Measurements from ENCODE around the gene PPP3CA.
"Not testable (repeated sequence)": the region's sequence is repeated elsewhere in the genome, so short reads cannot be mapped to it uniquely, and the experiment has no call there.

The PPP3CA gene

DNA sequence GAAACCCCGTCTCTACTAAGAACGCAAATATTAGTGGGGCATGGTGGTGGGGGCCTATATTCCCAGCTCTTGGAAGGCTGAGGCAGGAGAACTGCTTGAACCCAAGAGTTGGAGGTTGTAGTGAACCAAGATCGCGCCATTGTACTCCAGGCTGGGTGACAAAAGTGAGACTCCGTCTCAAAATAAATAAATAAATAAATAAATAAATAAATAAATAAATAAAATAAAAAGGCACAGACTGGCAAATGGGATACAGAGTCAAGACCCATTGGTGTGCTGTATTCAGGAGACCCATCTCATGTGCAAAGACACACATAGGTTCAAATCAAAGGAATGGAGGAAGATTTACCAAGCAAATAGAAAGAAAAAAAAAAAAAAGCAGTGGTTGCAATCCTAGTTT, 216.3 kb downstream of the PPP3CA start:
- not testable (repeated sequence) for DNase-seq

DNA sequence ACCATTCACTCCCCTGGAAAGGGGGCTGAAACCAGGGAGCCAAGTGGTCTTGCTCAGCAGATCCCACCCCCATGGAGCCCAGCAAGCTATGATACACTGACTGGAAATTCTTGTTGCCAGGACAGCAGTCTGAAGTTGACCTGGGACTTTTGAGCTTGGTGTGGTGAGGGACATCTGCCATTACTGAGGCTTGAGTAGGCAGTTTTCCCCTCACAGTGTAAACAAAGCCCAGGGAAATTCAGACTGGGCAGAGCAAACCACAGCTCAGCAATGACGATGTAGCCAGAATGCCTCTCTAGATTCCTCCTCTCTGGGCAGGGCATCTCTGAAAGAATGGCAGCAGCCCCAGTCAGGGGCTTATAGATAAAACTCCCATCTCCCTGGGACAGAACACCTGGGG, 218.4 kb downstream of the PPP3CA start:
- not testable (repeated sequence) for DNase-seq

DNA sequence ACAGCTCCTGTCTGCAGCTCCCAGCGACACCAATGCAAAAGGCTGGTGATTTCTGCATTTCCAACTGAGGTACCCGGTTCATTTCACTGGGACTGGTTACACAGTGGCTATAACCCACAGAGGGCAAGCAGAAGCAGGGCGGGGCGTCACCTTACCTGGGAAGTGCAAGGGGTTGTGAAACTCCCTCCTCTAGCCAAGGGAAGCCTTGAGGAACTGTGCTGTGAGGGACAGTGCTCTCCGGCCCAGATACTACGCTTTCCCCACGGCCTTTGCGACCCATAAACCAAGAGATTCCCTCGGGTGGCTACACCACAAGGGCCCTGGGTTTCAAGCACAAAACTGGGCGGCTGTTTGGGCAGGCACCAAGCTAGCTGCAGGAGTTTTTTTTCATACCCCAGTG, 218.9 kb downstream of the PPP3CA start:
- DNase-seq = no peak

DNA sequence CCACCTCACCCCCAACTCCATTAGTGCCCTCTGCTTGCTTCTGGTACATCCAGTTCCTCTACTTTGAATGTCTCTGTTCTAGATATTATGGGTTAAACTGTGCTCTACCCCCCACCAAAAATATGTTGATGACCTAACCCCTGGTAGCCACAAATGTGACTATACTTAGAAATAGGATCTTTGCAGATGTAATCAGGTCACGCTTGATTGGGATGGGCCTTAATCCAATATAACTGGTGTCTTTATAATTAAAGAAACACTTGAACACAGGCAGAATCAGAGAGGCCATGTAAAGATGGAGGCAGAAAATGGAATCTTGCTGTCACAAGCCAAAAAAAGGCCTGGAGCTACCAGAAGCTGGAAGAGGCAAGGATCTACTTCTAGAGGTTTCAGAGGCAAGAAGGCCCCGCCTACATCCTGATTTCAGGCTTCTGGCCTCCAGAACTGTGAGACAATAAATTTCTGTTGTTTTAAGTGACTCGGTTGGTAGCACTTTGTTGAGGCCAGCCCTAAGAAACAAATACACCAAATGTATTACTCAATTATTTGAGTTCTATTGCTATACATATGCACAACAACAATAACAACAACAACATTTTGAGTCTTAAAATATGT, 220.0 kb downstream of the PPP3CA start:
- DNase-seq = no peak

DNA sequence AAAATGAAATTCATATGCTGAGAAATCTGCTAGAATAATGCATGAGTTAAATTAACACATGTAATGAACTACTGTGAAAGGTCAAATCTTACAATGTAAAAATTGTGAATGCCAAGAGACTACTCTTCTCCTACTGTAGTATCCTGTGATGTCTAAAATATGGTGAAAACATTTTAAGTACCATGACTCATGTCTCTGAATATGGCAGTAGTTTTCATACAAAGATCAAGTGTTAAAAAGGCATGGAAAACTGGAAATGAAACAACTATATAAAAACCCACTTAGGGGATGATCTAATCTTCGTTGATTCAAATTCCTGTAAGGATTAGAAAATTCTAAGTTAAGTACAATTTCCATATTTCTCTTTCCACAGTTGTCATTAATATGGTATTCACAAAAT, 221.3 kb downstream of the PPP3CA start:
- DNase-seq = peak; percentile 72

DNA sequence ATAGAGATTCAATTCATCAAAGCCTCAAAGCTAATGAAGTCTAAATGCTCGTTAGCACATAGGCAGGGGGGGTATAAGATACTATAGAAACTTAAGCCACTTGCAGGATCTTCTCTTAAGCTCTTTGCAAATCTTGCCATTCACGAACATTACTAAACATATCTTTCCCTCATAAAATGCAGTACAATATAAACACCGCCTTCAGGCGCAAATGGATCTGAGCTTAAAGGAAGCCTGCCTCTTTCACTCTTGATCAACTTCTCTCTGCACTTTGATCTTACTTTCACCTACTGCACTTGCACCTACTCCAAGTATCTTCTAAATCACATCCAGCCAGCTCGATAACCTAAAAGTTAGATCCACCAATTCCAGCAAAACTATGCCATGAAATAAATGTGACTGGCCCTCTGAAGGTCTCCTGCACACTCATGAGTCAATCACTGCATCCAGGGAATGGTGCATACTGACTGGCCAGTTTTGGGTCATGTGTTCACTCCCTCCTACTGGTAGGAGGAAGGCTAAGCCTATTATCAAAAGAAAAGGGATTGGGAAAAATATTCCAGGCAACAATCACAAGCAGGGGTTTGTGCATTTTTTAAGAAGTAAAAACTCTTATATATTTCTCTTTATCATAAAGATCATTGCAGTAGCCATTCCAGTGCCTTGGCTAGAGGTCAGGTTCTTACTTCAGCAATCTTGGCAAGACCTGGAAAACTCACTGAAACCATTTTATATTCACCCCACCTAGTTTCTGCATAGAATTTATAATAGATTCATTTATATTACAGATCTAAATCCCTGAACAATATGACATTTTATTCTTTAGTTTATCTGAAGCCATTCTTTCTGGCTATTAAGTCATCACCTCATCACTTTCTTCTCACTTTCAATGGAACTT, 222.0 kb downstream of the PPP3CA start:
- DNase-seq = no peak

DNA sequence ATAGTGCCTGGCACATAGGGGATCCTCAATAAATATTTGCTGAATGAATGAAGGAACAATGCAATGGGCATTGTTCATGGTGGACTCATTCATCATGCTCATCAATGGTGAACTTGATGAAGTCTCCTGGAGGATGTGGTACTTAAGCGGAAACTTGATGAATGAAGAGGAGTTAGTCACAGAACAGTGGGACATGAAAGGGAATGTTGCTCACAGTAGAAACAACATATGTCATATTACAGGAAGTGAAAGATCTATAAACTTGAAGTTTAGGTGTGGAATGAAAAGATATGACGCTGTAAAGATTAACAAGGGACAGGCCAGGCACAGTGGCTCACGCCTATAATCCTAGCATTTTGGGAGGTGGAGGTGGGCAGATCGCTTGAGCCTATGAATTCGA, 224.1 kb downstream of the PPP3CA start:
- DNase-seq = no peak

DNA sequence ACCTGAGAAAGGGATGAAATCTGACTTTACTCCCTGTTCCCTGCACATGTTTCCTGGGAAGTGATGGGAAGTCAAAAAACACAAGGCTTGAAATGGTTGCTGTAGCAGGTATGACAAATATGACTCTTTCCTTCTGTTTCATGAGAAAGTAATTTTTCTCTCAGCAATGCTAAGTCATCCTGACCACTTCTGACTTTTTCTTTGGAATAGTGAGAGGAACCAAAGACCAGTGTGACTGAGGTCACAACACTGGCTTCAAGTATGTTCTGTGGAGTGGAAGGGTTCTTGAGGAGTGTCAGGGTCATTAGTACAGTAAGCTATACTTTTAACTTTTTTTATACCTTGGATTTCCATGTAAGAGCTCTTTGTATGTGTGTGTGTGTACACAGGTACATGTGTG, 225.3 kb downstream of the PPP3CA start:
- DNase-seq = no peak

DNA sequence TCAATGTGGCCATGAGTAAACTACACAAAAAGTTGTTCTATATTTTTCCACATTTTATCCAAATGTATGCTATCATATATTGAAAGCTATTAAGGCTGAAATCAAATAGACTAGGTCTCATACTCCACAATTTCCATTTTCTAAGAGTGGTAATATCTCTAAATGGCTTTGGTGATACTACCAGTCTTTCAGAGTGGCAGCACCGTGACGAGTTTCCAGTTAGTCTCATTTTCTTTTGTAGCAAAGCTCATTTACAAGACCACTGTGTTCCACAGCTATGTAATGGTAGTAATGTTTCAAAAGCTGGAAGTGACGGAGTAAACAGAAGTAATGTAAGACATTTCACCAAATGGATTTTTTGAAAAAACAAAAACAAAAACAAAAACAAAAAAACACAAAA, 228.2 kb downstream of the PPP3CA start:
- DNase-seq = no peak

DNA sequence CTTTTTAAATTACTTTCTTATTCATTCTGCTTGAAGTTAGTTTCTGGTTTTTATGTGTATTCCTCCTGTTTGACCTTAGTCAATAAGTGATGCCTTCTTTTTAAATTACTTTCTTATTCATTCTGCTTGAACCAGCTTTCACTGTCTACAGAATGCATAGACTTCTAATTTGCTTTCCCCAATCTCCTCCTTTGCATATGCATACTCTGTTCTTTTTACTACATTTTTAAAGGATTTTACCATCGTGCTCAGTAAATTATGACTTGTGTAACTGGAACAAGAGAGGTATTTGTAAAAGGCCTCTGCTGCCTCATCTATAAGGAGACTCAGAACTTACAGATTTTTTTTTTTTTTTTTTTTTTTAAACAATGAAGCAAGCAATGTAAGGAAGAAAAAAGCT, 228.7 kb downstream of the PPP3CA start:
- no peak for DNase-seq

DNA sequence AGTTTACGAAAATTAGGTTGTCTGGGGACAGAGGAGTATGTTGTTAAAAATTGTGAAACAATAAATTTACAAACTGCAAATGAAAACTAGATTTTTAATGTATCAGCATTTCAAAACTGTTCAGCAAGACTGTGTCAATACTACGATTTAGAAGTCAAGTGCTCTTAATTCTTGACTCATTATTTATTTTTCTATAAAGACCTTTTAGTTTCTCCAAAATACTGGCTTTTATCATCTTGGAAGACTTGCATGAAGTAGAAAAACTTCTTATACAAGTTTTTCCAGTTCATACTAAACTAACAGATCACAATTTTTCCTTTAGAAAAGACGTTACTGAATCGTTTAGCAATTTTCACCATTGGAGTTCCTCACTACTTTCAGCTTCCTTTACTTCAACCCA, 231.4 kb downstream of the PPP3CA start:
- DNase-seq = no peak

DNA sequence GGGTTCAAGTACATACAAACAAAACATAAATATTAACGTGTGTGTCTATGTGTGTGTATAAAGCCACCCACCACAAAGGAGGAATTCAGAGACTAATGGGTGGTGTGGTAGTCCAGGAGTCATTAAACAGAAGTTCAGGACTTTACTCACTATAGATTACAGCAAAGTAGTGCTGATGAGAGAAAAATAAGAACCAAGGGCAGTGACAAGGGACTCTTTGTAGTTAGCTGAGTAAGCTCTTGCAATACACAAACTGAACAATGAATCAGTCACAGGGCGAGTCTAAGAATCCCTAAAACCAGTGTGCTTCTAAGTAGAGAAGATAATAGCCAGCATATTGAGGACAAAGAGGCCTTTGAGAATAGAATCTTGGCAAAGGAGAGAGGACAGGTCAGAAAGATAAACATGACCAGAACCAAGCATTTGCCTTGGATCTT, 232.4 kb downstream of the PPP3CA start:
- peak; percentile 22 for DNase-seq

DNA sequence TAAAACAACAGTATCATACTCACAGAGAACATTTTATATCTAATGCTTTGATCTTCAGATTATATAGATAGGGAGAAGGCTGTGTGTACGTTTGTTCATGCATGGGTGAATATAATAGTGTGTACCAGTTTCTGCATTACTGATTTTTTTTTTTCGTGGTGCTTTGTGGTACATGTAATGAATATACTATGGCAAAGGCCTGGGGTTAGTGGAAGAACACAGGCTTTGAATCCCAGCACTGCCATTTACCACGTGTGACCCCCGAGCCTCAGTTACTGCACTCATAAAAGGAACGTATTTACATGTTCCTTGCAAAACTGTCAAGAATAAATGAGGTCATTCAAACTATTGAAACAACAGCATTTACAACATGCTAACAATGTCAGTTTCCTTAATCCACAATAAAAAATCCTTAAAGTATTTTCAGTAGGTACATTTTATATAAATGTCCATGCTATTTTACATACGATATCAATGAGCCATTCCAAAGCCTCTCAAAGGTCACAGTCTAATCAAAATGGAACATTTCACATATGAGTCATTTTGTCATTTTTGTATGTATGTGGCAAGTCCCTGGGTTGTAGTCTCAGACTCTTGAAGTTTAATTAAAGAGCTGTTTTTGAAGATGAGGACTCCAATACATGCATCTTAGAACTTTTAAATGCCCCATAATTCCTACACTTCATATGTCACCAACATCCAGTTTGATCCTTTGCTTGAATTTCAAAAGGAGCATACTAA, 242.8 kb downstream of the PPP3CA start:
- no peak for DNase-seq

DNA sequence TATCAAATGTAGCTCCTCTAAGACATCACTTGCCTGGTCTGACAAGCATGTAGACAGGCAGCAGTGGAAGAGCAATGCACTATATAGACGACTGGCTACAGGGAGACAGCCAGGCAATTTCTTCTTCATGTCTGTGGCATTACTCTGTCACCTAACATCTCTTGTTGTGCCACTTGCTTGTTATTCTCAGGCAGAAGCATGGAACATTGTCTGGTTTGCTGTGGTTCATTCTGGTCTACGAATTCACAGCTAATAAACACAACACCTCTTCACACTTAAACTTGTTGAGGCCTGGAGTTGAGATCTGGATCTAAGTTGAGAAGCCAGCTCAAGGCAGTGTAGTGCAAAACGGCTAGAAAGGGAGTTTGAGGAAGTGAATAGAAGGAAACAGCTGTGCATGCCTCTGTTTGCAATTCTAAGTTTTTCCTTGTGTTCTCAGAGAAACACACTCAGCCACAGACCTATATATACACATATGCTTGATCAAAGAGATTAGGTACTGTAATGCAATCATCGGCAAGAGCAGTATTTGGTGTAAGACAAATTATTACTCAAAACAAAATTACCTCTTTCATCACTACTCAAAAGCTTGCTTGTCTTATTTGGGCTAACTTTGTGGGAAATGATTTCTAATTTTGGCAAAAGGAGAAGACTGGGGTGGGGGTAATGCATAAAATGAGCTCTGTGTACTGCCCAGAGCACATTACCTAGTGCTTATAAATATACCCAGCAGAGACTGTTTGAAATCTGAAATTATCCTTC, 243.8 kb downstream of the PPP3CA start:
- peak; percentile 40 for DNase-seq

DNA sequence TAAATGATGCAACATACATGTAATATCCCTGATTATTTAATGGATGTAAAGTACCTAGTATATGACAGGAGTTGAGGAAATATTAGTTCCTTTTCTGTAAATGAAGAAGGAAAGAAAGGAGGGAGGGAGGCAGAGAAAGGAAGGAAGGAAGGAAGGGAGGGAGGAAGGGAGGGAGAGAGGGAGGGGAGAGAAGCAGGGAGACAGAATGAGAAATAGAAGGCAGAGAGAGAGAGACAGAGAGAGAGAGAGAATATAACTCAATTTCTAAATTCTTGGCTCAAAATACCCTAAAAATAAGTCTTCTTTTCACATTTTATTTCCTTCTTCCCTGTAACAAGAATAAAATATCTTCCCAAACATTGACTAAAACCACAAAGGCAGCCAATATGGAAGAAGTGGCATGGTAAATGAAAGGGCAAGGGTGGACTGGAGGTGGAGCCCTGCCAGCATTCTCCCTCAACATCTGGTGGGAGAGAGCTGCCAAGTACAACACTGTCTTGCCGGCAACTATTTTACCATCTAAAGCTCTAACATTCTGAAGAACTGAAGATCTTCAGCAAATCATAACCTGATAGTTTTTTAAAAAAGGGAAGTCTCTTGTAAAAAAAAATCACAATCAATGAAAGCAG, 245.1 kb downstream of the PPP3CA start:
- DNase-seq = peak; percentile 88

DNA sequence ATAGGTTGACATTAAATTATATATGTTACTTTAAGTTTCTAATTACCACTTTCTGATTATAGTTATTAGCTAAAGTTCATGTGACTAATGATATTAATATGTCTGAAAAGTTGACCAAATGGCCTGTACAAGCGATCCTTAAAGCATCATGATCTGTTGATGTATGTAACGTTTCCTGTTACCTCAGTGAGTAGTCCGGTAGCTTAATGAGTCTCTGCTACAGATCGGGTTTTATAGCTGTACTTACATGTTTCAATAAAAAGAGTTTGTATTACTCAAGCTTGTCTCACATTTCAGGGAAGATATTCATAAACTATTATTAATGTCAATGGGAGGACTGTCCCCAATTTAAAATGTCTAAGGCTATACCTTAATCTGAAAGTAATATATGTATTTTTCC, 246.3 kb downstream of the PPP3CA start:
- no peak for DNase-seq

DNA sequence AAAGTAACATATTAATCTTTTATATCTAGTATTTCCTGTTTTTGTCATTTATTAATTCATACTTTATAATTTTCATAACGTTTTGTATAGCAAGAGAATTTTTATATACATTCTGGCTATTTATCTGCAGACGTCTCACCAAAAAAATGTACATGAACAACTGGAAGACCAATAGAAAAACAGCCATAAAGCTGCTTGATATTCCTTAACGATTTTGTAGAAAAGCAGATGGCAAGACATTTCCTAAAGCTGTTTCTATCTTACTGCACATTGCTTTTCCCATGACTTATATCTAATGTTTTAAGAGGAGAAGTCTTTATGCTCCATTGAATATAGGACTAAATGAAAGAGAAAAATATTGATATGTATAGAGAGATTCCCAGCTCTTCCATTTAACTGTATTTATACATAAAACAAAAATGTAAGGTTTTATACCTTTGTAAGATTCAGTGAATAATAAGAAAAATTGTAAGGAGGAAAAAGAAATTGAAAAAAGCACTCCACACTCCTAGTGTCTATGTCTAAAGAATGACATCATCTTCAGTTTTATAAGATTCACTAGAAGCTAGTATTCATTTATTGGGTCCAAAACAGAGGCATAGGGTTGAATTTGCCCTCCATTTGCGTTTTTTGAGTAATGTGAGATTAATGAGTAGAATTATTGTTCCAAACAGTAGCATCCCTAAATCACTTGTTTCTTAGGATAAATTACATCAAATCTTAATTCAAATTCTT, 248.5 kb downstream of the PPP3CA start:
- DNase-seq = no peak

DNA sequence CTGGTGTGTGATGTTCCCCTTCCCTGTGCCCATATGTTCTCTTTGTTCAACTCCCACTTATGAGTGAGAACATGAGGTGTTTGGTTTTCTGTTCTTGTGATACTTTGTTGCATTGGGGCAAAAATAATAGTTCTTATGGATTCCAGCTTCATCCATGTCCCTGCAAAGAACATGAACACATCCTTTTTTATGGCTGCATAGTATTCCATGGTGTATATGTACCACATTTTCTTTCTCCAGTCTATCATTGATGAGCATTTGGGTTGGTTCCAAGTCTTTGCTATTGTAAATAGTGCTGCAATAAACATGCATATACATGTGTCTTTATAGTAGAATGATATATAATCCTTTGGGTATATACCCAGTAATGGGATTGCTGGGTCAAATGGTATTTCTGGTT, 254.7 kb downstream of the PPP3CA start:
- not testable (repeated sequence) for DNase-seq

DNA sequence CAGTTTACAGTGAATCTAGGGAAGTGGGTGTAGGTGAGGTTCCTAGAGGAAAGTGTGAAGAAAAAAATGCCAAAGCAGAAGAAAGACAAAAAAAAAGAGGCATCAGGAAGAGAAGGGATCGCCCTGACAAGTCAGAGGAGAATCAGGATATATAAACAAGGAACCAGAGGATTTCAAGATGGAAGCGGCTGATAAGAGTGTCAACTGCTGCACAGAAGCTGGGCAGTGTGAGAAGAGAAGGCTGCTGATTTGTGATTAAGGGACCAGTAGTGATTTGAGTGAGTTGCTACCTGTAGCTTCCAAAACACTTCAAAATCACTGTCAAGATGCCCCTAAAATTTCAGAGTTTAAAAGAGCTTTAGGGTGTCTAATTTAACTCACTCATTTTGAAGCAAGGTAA, 258.2 kb downstream of the PPP3CA start:
- no peak for DNase-seq

DNA sequence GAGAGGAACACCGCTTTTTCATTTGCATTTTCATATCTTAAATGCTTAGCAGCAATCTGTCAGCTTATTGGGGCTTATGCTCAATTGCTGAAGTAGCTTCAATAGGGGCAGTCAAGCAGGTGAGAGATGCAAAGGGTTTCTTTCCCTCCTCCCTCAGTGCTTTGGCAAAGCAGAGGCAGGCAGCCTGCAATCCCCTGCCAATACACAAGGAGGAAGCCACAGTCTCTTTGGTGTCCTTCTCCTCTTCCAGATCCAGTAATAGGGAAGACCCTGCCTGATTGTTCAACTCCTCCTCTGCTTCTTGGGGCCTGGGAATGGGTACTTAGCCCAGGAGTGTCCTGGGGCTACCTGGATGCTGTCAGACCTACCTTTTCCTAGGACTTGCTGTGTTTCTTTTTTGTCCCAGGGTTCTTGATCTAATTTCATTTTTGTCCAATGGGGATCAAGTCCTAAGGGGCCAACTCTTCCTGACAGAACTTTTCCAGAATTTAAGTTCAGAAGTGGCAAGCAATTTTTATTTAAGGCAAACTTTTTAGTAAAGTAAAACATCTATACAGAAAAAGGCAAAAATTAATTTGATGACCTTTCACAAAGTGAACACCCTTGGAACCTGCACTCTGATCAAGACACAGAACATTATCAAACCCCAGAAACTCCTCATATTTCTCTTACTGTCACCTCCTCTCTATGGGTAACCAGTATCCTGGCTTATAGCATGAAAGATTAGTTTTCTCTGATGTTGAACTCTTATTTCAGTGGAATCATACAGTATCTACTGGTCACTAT, 260.3 kb downstream of the PPP3CA start:
- DNase-seq = no peak

DNA sequence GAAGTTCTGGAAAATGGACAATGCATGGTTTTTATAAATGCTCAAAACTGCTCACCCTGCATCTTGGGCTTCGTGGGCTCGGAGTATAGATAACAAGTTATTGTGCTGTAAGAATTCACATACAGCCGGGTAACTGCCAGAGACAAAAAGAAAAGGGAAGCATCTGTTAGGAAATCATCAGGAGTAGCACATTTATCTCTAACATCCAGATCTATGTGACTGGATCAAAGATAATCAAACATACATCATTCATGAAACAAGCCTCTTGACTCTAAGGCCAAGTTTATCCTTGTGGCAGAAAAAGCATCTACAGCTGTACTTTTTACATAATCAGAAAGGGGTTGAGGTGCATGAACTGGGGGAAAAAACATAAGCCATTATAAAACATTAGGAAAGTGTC, 264.2 kb downstream of the PPP3CA start:
- no peak for DNase-seq
